Activated B cell treated with CpG ODN at 0.5 μM for 24 hours (primary cell): ENCODE measurements around the gene SCAI. TPM values are rescaled to one million over a fixed set of nuclear protein-coding genes. Genes with fewer than 3 reads are reported as not detected.

Source experiments
- ATAC-seq: fragments of 200-7000 bp; cut with Tn5 transposase; one replicate; pipeline ENCODE4 v1.10.0; 2021; ENCODE audit warnings: low read depth, mild to moderate bottlenecking, moderate library complexity
- CTCF ChIA-PET: fragments of 350-600 bp; sonication (Branson Sonifier 250); formaldehyde crosslinking; loops from one replicate; lab custom pipeline; 2021; ENCODE audit warnings: antibody characterized with exemption; lab: Charles Lee
- POLR2A ChIA-PET: fragments of 350-600 bp; sonication (Branson Sonifier 250); formaldehyde crosslinking; loops from one replicate; lab custom pipeline; 2021; ENCODE audit warnings: antibody characterized with exemption; lab: Charles Lee
- DNase-seq: peaks from one replicate; pipeline ENCODE4 v3.0.0; 2022
- H3K27ac Mint-ChIP-seq: one replicate; pipeline ENCODE4 v1.8.0; 2020; ENCODE audit warnings: mixed read lengths
- H3K27me3 Mint-ChIP-seq: one replicate; pipeline ENCODE4 v1.8.0; 2021; ENCODE audit warnings: mixed read lengths
- H3K36me3 Mint-ChIP-seq: one replicate; pipeline ENCODE4 v1.8.0; 2021; ENCODE audit warnings: low read depth, mixed read lengths
- H3K4me1 Mint-ChIP-seq: one replicate; pipeline ENCODE4 v1.8.0; 2021; ENCODE audit warnings: mixed read lengths
- H3K4me3 Mint-ChIP-seq: one replicate; pipeline ENCODE4 v1.8.0; 2020; ENCODE audit warnings: mild to moderate bottlenecking, mixed read lengths
- H3K9me3 Mint-ChIP-seq: one replicate; pipeline ENCODE4 v1.8.0; 2020; ENCODE audit warnings: mixed read lengths
- intact Hi-C: fragments of 100-400 bp; cut with micrococcal nuclease; formaldehyde crosslinking; loops from one replicate; pipeline ENCODE4 v1.15.1; 2024
- total RNA-seq: library from RNA; stranded (reverse); gene quantifications from 2 replicates; pipeline ENCODE4 v1.2.3, GENCODE V29; 2022
- TF ChIP-seq, protein P1 (sequence below): fragments of 200-600 bp; IDR thresholded peaks from one replicate; pipeline ENCODE4 v1.8.0; 2022; ENCODE audit warnings: antibody characterized with exemption, mild to moderate bottlenecking

Gene SCAI
- total RNA-seq, 1 donor from 2014 or later: 11.7 TPM

DNA sequence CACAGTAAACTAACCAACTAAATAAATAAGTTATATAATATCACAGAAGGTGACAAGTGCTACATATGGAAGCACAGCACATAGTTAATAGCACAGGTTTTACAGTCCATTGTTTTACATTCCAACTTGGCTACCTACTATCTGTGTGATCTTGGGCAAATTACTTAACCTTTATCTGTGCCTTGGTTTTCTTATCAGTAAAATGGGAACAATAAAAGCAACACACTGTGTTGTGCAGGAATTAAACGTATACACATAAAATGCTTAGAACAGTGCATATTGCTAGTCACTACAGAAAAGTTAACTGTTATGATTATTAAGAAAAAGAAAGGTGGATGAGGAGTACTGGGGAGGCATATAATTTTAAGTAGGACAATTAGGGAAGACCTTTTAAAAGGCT lies 159.6 kb downstream of the SCAI start:
- DNase-seq (no peak), ATAC-seq (no peak)
- H3K4me1 Mint-ChIP-seq: no peaks in the 10 kb centered on the region
- no peak overlapping the region for H3K27ac Mint-ChIP-seq
- TF ChIP-seq, protein P1, sequence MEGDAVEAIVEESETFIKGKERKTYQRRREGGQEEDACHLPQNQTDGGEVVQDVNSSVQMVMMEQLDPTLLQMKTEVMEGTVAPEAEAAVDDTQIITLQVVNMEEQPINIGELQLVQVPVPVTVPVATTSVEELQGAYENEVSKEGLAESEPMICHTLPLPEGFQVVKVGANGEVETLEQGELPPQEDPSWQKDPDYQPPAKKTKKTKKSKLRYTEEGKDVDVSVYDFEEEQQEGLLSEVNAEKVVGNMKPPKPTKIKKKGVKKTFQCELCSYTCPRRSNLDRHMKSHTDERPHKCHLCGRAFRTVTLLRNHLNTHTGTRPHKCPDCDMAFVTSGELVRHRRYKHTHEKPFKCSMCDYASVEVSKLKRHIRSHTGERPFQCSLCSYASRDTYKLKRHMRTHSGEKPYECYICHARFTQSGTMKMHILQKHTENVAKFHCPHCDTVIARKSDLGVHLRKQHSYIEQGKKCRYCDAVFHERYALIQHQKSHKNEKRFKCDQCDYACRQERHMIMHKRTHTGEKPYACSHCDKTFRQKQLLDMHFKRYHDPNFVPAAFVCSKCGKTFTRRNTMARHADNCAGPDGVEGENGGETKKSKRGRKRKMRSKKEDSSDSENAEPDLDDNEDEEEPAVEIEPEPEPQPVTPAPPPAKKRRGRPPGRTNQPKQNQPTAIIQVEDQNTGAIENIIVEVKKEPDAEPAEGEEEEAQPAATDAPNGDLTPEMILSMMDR: no peak
- no peaks in the 10 kb centered on the region for H3K9me3 Mint-ChIP-seq
- H3K4me3 Mint-ChIP-seq: no peak overlapping the region
- ChIA-PET POLR2A (no interaction called here), CTCF (no interaction called here)
- peaks cover 22% of the 10 kb centered on the region for H3K36me3 Mint-ChIP-seq
- intact Hi-C loops: loop anchor here (10.0 kb wide), 1 partner anchor 61 kb away; no protein-coding TSS in a partner anchor
- H3K27me3 Mint-ChIP-seq: no peaks in the 10 kb centered on the region

DNA sequence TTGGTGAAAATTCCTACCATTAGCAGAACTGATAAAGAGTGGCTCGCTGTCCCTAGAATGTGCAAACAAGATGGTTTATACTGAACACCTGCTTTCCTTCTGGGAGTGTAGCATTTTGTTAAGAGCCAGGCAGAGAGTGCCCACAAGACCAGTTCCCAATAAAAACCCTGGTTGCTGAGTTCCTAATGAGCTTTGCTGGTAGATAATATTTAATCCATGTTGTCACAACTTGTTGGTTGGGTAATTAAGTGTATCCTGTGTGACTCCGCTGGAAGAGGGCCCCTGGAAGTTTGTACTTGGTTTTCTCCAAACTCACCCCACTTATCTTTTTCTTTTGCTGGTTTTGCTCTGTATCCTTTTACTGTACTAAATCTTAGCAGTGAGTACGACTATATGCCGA lies 162.9 kb downstream of the SCAI start:
- no peaks in the 10 kb centered on the region for H3K4me1 Mint-ChIP-seq
- POLR2A ChIA-PET: no interaction called here
- no peaks in the 10 kb centered on the region for H3K9me3 Mint-ChIP-seq
- DNase-seq: no peak
- H3K36me3 Mint-ChIP-seq: peaks cover 32% of the 10 kb centered on the region
- intact Hi-C loops: loop anchor here (10.0 kb wide), 1 partner anchor 64 kb away; no protein-coding TSS in a partner anchor
- no peak for ATAC-seq
- H3K27ac Mint-ChIP-seq: no peak overlapping the region
- H3K4me3 Mint-ChIP-seq: no peak overlapping the region
- no peaks in the 10 kb centered on the region for H3K27me3 Mint-ChIP-seq
- TF ChIP-seq, protein P1: no peak
- CTCF ChIA-PET: no interaction called here

DNA sequence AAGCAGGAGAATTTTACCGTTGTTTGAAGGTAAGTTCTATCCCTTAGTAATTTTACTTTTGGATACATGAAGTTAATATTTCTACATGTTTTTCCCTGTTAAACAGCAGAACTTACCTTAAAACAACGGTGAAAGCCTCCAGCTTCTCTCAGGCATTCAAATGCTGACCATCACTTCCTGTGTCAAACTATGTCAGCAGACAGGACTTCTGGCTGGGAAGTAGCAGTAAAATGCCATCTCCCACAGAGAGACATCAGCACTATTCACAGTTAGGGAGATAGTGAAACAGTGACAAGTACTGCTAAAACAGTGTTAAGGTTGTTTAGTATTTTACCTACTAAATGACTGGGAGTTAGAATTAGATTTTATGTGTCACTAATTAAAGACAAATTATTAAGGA lies 168.2 kb downstream of the SCAI start:
- TF ChIP-seq, protein P1: no peak
- no peaks in the 10 kb centered on the region for H3K27me3 Mint-ChIP-seq
- H3K36me3 Mint-ChIP-seq: peaks cover 42% of the 10 kb centered on the region
- no peaks in the 10 kb centered on the region for H3K9me3 Mint-ChIP-seq
- H3K27ac Mint-ChIP-seq: no peak overlapping the region
- H3K4me3 Mint-ChIP-seq: no peak overlapping the region
- no peaks in the 10 kb centered on the region for H3K4me1 Mint-ChIP-seq
- intact Hi-C loops: no loop called here
- no peak for ATAC-seq
- ChIA-PET CTCF (no interaction called here), POLR2A (no interaction called here)
- no peak for DNase-seq

DNA sequence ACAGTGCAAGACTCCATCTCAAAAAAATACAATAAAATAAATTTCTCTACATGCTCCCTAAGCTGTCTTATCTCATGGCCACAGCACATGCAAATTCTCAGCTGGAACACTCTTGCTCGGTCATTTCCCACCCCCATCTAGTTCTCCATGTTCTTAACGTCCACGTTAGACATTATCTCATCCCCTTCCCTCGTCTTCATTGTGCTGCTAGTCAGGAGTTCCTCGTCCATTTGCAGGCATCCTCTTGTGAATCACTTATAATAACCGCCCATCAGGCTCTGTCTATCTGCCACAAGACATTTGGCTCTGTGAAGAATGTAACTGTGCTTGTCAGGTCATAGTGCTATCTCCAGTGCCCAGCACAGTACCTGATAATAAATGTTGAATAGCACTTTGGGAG lies 169.5 kb downstream of the SCAI start:
- CTCF ChIA-PET: no interaction called here
- intact Hi-C loops: no loop called here
- no peak overlapping the region for H3K4me3 Mint-ChIP-seq
- H3K4me1 Mint-ChIP-seq: no peaks in the 10 kb centered on the region
- H3K27me3 Mint-ChIP-seq: no peaks in the 10 kb centered on the region
- no peak overlapping the region for H3K27ac Mint-ChIP-seq
- TF ChIP-seq, protein P1: no peak
- H3K36me3 Mint-ChIP-seq: peaks cover 48% of the 10 kb centered on the region
- POLR2A ChIA-PET: no interaction called here
- no peak for ATAC-seq
- no peak for DNase-seq
- H3K9me3 Mint-ChIP-seq: no peaks in the 10 kb centered on the region

DNA sequence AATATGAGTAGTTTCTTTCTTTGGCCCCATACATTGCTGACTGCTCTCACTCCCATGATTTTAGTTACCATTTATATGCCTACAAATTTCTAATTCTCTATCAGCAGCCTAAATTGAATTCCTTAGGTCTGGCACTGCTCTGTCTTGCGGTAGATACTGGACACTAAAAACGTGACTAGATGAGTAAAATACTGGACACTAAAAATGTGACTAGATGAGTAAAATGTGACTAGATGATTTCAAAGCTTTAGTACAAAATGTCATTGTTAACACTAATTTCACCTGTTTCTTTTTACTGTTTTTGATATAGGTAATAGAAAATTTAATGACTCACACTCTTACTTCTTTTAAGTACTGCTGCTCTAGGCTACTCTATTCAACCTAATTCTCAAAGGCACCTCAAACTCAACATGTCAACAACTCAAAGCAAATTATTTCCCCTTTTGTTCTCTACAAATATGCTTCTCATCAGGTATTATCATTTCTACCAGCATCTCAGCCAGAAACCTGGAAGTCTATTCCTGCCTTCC lies 171.0 kb downstream of the SCAI start:
- no peak for DNase-seq
- Mint-ChIP-seq H3K4me1 (no peaks in the 10 kb centered on the region), H3K4me3 (no peak overlapping the region), H3K36me3 (peaks cover 57% of the 10 kb centered on the region), H3K27ac (no peak overlapping the region), H3K27me3 (no peaks in the 10 kb centered on the region), H3K9me3 (no peaks in the 10 kb centered on the region)
- ChIA-PET CTCF (no interaction called here), POLR2A (no interaction called here)
- ATAC-seq: no peak
- TF ChIP-seq, protein P1: no peak
- intact Hi-C loops: no loop called here
